HG03135 (cell line): Measurements from ENCODE around the gene CCDC194.
A peak's percentile ranks its signal among the peaks of the same experiment; 100 is the strongest.

ENCODE experiments used
- ATAC-seq: cut with Tn5 transposase; IDR thresholded peaks from one replicate; pipeline ENCODE4 v1.9.1; 2021; ENCODE audit warnings: mild to moderate bottlenecking, moderate library complexity; ENCODE audit not compliant: unreplicated experiment

CCDC194 gene, protein sequence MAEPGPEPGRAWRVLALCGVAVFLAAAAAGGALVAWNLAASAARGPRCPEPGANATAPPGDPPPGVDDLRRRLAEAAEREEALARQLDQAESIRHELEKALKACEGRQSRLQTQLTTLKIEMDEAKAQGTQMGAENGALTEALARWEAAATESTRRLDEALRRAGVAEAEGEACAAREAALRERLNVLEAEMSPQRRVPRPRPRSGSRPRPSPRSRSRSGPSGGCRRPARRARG

DNA sequence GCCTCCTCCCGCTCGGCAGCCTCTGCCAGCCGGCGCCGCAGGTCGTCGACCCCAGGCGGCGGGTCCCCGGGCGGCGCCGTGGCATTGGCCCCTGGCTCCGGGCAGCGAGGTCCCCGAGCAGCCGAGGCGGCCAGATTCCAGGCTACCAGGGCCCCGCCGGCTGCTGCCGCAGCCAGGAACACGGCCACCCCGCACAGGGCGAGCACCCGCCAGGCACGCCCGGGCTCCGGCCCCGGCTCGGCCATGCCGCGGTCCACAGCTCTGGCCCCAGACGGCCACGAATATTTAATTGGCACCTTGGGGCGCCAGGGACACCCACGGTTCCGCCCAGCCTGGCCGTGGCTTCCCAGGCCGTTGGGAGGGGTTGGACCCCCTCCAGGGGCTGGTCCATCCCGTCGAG lies at the start of gene CCDC194:
CCDC194 (minus strand) TSS at position 283 of the 400 bp plus-strand sequence; CDS start at position 245, 38 bp downstream.
- ATAC-seq, result no peak

DNA sequence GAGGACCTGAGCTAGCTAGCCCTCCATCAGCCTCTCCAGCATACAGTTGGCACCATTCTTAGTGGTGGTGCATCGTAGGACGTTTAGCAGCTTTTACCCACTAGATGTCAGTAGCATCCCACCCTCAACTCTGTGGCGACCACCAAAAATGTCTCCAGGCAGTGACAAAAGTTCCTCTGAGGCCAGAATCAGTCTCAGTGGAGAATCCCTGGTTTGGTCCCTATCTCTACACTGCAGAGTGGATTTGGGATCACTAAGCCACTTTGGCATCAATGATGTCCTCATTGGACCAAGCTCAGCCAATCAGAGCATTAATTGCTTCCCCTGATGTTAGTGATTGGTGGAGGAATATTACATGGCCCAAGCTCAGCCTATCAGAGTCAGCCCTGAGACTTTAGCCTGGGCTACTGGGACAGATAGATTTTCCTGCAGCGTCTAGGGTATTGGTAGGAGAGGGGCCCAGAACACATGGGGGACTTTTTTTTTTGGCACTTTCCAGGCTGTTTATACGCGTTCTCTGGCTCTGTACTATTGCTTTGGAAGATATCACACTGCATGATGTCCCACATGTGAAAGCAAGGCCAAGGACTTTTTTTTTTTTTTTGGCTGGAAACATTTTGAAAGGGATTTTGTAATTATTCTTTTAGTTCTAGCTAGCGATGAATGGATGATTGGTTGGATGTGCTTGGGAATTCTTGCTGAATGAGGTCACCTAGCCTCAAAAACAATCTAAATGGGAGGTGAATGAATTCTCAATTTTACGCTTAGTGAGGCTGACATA lies 47.4 kb upstream of the CCDC194 start:
- ATAC-seq, result no peak

DNA sequence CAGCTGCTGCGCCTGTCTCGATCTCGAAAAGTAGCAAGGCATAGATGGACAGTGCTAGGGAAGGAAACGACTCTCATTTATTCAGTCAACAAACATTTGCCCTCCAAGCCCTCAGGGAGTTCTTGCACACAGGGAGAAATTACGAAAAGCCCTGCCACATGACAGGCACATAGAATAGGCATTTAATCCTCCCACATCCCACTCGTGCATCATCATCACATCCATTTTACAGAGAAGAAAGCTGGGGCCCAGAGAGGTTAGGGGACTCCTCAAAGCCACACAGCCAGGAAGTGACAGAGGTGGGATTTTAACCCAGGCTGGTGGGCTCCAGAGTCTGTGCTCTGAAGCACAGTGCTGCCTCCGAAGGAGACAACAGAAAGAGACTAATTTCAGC lies 42.9 kb upstream of the CCDC194 start:
- ATAC-seq, result no peak

DNA sequence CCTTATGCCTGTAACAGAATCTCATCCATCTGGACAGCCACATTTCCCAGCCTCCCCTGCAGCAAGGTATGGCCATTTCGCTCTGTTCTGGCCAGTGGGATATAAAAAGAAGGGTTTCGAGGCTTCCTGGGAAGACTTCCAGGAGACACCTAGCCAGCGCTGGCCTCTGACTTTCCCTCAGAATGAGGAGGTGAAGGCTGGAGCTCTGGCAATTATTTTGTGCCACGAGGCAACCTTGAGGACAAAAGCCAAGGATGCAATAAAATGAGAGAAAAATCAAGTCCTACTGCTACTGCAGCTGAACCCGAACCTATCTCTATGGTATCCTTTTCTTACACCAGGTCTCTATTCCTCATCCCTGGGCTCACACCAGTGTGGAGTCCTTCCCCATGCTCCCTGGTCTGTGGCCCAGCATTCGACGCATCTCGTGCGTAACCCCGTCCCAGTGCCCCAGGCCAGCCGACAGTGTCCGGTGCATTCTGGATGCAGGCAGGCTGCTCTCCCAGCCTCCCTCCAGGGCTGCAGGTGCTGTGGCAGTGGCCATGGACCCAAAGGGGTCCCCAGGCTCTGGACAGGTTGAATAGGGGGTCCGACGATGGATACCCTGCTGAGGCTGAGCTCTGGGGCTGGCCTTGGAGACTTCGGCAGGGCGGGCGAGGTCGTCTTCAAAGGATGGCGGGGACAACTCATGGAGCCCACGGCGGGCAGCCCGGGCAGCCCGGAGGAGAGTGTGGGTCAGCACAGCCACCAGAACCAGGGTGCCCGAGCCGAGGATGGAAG lies 42.3 kb upstream of the CCDC194 start:
- ATAC-seq, result no peak

DNA sequence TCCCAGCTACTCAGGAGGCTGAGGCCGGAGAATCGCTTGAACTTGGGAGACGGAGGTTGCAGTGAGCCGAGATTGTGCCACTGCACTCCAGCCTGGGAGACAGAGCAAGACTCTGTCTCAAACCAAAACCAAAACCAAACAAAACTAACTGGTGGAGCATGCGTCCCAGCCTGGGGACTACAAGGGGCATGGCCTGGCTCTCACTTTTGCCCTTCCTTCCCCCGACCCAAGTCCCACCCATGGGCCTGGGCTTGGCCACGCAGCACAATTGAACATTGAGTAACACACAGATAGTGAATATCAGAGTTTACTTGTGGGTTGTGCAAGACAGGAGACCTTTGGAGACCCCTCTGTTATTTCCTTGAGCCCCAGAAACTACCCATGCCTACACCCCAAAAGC lies 41.2 kb upstream of the CCDC194 start:
- ATAC-seq, result no peak

DNA sequence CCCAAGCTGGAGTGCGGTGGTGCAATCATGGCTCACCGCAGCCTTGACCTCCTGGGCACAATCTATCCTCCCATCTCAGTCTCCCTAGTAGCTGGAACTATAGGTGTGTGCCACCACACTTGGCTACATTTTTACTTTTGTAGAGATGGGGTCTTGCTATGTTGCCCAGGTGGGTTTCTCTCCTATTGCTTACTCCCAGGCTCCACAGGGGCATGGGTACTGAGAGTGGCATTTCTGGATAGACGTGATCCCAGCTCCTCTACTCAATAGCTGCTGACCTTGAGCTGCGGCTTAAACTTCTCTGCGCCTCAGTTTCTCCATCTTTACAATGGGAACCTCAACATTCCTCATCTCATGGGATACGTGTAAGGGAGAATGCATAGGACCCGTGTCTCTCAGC lies 37.4 kb upstream of the CCDC194 start:
- ATAC-seq, result no peak

DNA sequence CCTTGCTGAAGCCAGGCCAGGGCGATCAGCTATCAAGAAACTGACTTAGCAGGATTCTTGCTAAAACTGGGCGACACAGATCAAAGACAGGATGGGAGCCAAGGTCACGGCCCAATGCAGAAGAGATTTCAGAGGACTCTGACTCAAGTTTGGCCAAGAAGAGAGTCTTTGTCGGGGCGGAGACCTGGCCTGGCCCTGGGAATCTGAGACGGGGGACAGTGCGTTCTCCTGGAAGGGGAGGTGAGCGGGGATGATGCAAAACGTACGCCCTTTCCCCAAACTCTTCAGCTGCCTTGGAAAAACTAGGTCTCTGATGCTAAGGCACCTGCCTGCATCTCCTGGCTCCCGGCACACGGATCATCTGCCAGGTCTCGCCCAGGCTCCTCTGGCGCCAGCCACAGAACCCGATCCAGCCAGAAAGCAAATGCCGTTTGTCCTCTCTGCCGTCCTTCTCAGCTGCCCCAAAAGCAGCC lies 35.7 kb upstream of the CCDC194 start:
- ATAC-seq, result no peak

DNA sequence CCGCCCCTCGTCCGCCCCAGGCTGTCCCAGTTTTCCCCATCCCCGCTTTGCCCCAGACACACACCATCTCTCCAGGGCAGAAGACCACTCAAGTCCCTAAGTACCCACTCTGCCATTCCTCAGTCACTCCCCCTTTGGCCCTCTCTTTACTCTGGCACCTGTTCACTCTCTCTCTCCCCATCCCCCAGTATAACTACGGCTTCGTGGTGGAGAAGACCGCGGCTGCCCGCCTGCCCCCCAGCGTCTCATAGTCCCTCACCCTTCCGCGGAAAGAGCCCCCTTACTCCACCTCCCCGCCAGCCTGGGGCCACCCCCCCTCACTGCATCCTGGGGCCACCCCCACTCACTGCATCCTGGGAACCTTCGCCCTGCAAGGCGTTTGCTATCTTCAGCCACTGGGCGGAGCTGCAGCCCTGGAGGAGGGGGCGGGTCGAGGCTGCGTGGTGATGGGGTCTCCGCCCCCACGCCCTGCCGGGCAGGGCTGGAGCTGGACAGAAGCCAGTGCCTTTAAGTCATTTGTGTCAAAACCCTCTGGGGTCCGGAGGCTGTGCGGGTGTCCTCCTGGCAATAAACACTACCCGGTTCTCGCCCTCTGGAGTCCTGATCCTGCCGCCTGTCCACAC lies 30.9 kb upstream of the CCDC194 start:
- ATAC-seq, result no peak

DNA sequence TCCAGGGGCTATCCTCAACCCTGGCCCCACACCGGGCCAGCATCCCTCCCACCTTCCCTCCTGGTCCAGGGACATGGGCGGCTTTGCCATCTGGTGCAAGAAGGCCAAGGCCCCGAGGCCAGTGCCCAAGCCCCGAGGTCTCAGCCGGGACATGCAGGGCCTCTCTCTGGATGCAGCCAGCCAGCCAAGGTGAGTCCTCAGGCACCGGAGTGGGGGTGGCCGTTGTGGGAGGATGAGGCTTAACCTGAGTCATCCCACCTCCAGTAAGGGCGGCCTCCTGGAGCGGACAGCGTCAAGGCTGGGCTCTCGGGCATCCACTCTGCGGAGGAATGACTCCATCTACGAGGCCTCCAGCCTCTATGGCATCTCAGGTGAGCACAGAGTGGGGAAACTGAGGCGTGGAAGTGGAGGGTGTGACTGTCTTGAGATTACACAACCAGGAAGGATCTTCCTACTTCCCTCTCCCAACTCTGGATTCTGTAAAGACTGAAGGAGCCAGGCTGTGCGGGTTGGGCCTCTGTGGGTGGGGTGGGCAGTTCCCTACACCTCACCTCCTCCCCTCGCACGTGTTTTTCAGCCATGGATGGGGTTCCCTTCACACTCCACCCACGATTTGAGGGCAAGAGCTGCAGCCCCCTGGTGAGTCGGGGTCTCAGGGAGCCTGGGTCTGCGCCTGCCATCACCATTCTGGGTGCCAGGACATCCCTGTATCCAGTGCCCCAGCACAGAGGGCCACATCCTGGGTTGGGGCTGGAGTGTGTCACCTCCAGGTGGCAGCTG lies 29.6 kb upstream of the CCDC194 start:
- ATAC-seq, result no peak

DNA sequence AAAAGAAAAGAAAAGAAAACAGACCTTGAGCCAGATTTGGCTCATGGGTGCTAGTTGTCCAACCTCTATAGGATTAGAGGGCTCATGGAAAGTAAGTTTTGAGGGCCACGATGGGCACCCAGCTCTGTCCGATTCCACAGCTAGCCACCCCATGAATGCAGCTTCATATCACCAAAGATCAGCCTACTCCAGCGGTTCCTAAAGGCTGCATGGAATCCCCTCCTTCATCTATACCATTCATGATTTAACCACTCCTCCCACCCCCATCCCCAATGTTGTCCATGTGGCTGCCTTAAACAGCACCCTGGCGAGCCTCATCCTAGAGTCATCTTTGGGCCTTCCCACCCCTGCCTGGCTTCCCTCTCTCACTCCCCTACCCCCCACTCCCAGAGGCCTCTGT lies 27.9 kb upstream of the CCDC194 start:
- ATAC-seq, result no peak

DNA sequence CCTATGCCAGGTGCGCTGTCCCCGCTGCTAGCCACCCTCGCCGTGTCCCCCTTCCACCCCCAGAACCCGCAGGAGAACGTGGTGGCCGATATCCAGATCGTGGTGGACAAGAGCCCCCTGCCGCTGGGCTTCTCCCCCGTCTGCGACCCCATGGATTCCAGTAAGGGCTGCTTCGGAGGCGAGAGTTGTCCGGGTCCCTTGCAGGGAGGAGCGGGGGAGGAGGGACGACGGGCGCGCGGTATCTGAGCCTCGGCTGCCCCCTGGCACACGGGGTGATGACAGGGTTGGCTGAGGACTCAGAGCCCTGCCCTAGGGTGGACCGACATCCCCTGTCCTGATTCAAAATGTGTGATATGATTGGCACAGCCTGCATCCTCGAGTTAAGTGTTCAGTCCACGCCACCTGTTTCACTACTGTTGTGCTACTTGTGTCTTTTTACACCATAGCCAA lies 26.5 kb upstream of the CCDC194 start:
- no peak for ATAC-seq

DNA sequence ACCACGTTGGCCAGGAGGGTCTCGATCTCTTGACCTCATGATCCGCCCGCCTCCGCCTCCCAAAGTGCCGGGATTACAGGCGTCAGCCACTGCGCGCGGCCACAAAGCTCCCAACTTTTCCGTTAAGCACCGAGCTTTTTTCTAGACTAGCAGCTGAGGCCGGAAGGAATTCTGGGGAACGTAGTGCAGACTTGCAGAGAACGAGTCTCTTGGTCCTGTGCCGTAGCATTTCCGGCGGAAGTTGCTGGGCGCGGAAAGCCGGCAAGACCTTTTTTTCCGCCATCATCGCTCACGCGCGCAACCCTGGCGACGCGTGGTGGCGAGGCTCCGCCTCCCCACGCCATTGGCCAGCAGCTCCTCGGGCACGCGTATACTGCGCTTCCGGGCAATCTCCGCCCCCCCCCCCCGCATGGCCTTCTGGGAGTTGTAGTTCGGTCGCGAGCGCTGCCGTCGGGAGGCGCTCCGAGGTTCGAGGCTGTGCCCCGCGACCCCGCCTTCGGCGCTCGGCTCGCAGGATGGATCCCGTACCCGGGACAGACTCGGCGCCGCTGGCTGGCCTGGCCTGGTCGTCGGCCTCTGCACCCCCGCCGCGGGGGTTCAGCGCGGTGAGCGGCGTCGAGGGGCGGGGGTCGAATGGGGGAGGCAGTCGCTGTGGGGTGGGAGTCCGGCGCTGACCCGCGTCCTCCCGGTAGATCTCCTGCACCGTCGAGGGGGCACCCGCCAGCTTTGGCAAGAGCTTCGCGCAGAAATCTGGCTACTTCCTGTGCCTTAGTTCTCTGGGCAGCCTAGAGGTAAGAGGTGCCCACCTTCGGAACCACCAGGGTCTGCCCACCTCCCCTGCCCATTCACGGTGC lies 25.9 kb upstream of the CCDC194 start, which contains the start of gene MVB12A:
MVB12A (plus strand) TSS at position 427 of the 854 bp plus-strand sequence; CDS start at position 516, 89 bp downstream.
- peak; percentile 85 for ATAC-seq

DNA sequence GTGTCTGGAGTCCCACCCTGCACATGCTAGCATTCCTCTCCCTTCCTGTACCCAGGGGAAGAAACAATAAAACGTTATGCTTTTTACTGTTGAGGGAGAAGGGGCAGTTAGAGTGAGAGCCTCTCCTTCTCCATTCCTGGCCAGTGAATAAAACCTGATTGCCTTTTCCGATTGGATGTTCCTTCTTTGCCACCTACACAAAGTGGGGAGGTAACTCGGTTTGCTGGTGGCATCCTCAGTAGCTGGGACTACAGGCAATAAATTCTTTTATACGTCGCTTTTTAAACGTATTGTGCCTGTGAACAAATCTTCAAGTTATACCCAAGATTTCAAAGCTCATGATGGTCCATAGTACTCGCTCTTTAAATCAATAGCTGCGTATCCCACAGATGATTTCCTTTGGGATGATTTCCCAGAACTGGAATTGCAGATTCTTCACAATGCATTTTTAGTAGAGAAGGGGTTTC lies 25.2 kb upstream of the CCDC194 start:
- no peak for ATAC-seq

DNA sequence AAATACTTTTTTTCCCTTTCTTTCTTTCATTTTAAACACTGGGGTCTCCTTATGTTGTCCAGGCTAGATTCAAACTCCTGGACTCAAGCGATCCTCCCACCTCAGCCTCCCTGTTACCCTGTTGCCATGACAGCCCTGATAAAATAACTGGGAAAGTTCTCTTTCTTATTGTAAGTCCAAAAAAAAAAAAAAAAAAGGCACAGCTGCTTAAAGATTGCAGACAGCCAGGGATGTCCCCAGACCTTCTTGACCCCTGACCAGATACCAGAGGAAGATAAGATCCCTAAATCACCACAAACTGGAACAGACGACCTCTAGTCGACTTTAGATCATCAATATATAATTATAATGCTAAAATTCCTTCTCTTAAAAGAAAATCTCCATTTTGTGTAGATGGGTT lies 24.7 kb upstream of the CCDC194 start:
- ATAC-seq, result no peak

DNA sequence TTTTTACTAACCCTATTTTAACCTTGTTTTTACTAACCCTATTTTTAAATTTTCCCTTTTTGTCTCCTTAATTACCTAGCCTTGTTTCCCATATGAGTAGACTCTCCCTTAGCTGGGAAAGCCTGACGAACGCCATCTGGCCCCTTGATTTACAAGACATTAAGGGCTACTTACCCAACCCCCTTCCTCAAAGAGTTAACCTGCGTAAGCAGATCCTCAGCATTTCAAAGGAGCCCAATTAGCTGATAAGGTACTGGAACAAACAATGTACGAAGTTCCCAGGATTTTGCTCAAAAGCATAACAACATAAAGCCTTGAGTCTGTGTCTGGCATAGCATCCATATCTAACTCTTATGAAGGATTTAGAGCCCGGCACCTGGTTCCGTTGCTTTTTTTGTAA lies 21.1 kb upstream of the CCDC194 start:
- ATAC-seq, result no peak

DNA sequence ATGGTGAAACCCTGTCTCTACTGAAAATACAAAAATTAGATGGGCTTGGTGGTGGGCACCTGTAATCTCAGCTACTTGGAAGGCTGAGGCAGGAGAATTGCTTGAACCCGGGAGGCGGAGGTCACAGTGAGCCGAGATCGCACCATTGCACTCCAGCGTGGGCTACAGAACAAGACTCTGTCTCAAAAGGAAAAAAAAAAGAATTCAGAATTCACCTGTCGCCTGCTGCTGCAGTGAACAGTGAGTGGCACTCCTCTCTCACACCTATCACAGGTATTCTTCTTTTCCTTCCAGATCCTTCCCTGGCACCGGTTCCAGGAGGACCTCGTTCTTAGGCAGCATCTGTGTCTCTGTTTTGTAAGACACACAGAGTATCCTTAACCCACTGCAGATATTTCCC lies 20.1 kb upstream of the CCDC194 start:
- no peak for ATAC-seq

DNA sequence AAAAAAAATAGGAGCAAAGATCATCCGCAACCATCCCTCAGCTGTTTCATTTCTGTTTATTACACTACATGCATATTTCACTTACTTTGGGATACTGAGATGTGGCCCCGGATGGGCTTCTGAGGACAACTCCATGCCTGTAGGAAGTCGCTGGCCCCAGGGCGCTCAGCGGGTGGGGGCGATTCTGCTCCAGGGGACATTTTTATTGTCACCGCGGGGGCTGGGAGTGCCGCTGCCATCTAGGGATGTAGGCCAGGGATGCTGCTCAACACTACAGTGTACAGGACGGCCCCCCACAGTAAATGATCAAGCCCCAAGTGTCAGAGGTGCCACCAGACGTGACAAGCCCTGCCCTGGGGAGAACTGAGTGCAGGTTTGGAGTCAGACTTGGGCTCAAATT lies 17.8 kb upstream of the CCDC194 start:
- ATAC-seq, result no peak

DNA sequence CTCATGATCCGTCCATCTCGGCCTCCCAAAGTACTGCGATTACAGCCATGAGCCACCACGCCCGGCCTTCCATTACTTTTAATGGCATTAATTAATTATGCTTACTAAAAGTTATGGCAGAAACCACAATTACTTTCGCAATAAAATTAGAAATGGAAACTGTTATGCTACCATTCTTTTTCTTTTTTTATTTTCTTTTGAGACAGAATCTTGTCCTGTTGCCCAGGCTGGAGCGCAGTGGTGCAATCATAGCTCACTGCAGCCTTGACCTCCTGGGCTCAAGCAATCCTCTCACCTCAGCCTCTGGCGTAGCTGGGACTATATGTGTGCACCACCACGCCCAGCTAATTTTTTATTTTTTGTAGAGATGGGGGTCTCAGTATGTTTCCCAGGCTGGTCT lies 16.0 kb upstream of the CCDC194 start:
- ATAC-seq, result no peak

DNA sequence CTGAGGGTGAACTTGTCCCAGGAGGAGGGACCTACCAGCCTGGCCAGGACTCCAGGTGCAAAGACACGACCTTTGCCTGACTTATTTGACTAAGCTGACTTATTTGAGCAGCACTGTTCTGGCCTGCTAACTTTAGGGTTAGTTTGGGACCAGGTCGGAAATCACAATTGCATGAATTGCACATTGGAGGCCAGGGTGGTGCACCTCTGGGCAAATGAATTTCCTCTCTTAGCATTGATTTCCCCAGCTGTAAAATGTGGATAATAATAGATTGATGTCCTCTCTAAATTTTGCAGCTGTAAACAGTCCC lies 12.8 kb upstream of the CCDC194 start:
- no peak for ATAC-seq
